DMS53 treated with DMSO at 0.1 percent for 48 hours (cell line): ENCODE data around the gene ARSH.
"Not testable (repeated sequence)": the region's sequence is repeated elsewhere in the genome, so short reads cannot be mapped to it uniquely, and the experiment has no call there.

Experiments used
- DNase-seq: peaks from one replicate; lab custom pipeline; 2025; ENCODE audit not compliant: unreplicated experiment; lab: John Stamatoyannopoulos, UW

ARSH gene

DNA sequence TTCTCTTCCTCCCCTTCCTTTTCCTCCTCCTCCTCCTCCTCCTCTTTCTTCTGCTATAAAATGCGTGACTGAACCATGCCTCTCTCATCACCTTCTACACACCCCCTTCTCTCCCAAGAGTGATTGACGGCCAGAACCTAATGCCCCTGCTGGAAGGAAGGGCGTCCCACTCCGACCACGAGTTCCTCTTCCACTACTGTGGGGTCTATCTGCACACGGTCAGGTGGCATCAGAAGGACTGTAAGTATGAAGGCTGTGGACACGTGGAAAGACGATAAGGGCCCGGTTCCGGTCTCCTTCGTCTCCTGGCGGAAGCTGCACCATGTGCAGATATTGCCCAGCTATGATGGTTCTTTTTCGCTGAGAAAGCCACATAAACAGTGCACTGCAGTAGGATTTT lies 22.8 kb downstream of the ARSH start:
- DNase-seq = no peak

DNA sequence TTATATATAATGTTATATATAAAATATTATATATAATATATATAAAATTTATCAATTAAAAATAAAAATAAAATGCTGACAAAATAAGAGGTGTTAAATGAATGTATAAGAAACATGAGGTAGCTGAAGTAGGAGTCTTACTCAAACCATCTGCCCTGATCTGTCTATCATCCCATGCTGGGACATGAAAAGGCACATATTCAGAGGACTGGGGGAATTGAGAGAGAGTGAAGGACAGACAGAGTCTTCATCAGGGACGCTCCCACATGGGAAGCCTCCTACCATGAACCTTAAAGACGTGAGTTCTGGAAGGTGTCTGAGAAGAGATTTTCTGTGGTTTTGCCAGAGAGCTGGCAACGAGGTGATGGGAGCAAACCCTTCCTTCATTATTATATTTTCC lies 30.9 kb downstream of the ARSH start:
- DNase-seq = no peak

DNA sequence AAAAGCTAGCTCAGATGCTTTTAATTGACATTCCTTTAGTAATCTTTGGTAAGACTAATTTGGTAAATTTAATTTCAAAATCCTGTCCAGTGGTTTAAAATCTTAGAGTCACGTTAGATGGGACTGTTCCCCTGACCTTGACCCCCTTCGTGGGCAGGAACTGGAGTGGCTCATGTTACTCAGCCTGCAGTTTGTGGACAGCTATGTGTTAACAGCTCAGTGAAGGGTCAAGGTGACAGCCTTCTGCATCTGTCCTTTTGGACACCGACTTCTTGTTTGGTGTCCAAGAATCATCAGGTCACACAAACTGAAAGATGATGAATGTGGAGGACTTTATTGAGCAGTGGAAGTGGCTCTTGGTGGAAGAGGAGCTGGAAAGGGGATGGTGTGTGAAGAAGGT lies 37.9 kb downstream of the ARSH start:
- DNase-seq = no peak

DNA sequence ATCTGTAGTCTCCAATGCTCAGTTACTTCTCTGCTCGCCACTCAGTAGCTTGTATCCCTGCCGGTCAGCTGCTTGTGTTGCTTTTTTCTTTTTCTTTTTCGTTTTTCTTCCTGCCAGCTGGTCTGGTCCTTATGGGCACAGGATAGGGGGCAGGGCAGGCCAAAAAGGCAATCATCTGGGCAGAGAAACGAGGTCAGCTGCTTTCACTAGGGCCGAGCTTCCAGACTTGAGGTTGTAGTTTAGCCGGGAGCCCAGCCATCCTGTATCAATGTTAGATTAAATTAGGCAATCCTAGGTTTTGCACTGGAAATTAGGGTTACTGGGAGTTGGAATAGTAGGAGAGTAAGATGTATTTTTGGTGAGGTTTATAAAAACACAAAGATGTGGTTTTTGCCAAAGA lies 38.3 kb downstream of the ARSH start:
- no peak for DNase-seq

DNA sequence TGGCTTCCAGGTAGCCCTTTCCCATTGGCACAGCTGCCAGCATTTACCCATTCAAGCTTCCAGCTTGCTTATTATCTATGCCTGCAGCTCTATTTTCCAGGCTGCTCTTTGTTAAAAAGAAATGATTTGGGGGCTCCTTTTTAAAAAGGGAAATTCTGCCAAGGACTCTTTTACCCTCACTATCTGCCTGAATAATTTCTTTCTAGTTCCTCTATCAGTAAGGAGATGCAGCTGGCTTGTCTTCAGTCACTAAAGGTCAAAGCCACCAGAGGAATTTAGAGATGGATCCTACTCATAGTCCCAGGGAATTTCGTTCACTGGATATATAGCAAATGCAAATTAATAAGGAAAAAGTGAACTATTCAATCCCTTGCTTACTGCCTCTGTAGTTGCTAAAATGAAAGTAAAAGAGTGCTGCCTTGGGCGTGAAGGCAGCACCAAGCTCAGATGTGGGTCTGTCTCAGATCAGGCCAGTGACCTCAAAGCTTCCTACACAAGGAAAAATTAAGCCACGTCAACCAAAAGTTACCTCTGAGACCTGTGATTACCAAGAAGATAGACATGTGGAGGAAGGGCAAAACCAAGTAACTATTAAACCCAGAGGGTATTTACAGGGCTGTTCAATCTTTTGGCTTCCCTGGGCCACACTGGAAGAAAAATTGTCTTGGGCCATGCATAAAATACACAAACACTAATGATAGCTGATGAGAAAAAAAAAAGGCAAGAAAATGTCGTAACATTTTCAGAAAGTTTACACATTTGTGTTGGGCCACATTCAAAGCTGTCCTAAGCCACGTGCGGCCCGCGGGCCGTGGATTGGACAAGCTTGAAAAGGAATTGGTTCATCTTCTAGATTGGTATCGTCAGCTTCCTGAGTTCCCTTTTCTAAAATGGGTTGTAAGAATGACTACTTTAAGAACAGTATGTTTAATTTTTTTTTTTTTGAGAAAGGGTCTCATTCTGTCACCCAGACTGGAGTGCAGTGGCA lies 40.2 kb downstream of the ARSH start:
- DNase-seq = no peak

DNA sequence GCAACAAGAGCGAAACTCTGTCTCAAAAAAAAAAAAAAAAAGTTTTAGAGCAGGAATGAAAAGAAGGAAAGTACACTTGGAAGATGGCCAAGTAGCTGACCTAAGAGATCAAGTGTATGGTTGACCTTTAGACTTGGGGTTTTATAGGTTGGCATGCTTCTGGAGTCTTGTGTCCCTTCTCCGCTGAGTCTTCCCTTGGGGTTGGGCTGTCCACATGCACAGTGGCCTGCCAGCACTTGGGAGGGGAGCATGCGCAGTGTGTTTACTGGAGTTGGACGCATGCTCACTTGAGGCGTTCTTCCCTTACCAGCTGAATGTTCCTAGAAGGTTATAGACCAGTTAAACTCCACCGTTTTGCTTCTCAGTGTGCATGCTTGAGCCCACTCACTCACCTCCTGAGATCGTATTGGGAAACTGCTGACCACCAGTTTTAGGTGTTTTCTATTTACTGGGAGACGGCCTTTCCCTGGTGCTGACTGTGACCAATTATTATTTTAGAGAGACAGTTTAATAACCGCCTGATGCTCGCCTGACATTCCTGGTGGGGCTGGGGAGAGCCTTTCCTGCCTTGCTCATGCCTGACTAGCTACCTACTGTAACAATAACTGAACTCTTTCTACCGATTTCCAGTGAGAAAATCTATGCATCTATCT lies 44.3 kb downstream of the ARSH start:
- DNase-seq = not testable (repeated sequence)

DNA sequence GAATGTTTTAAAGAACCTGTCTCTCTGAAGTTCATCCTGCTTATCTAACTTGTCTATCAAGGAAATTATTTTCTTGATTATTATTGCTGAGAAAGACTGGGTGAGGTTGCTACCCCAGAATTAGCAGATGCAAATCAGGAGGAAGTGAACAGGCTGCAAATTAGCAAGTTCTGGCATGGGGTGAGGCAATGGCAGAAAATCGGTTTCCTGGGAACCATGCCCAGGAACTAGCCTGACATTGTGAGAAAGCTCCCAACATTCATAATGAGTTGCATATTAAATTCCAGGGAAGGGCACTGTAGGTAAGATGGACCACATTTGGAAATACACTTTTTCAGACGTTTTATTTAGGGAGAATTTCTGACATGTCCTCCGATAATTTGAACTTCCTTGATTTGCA lies 46.5 kb downstream of the ARSH start:
- DNase-seq = no peak

DNA sequence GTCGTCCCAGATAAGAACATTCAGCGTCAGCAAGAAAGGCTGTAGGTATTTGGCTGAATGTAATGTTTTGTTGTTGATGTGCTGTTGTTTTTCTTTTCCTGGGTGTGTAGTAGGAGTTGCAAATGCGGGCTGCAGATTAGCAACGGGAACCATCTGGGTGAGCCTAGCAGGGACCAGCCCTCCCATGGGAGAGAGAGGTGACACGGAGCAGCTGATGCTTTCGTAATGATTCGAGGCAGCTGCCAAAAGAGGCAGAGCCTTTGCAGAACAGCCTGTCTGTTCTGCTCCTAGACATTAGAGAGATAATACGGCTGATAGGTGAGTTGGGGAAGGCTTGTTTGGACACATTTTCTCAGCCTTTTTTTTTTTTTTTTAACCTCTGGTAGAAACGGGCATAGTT lies 60.2 kb downstream of the ARSH start:
- DNase-seq = no peak

DNA sequence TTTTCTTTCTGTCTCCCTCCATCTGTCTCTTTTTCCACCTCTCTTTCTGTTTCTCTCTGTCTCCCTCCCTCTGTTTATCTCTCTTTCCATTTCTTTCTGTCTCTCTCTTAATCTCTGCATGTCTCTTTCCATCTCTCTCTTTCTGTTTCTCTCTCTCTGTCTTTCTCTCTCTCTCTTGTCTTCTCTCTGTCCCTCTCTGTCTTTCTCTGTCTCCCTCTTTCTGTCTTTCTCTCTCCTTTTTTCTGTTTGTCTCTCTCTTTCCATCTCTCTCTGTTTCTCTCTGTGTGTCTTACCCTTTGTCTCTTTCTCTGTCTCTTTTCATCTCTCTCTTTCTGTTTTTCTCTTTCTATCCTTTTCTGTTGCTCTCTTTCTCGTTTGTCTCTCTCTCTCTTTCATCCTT lies 69.6 kb downstream of the ARSH start:
- no peak for DNase-seq

DNA sequence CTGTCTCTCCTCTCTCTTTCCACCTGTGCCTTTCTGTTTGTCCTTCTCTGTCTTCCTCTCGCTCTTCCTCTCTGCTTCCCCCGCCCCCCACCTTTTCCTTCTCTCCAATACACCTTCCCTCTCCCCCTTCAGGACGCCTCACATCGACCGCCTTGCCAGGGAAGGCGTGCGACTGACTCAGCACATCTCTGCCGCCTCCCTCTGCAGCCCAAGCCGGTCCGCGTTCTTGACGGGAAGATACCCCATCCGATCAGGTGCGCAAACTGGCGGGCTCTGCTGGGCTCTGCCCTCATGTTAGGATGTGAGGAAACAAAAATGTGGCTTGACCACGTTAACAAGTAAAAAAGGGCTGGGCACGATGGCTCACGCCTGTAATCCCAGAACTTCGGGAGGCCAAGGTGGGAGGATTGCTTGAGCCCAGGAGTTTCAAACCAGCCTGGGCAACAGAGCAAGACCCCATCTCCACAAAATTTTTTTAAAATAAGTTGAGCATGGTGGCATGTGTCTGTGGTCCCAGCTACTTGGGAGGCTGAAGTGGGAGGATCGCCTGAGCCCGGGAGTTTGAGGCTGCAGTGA lies 70.2 kb downstream of the ARSH start:
- DNase-seq = no peak
